HG03095 (cell line): ENCODE data around the gene MASP1.
"Not testable (repeated sequence)": the region's sequence is repeated elsewhere in the genome, so short reads cannot be mapped to it uniquely, and the experiment has no call there.

Source experiments
- ATAC-seq: cut with Tn5 transposase; IDR thresholded peaks from one replicate; pipeline ENCODE4 v1.9.1; 2021; ENCODE audit warnings: moderate library complexity; ENCODE audit not compliant: unreplicated experiment

Gene MASP1

DNA sequence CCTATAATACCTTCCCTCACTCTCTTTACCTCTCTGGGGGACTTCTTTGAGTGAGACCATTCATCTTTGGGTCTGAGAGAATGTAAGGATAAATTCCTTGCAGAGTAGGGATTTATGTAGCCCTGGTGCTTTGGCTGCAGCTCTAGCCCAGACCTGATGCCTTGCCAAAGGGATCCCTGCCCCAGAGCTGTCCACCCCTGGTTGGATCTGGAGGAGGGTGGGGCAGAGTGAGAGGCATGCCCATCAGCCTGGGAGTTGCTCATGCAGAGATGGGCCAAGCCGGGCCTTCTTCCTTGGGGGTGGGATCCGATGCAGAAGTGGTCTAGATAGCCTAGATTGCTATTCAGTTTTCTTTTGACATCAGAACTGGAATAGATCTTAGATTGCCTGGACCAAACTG is 62.8 kb downstream of the MASP1 start:
- no peak for ATAC-seq

- no peak for ATAC-seq
Measured at GRCh38 chr3:187227658-187228258, 63.8 kb downstream of the MASP1 start.

- no peak for ATAC-seq
Measured at GRCh38 chr3:187223799-187224198, 67.7 kb downstream of the MASP1 start.

DNA sequence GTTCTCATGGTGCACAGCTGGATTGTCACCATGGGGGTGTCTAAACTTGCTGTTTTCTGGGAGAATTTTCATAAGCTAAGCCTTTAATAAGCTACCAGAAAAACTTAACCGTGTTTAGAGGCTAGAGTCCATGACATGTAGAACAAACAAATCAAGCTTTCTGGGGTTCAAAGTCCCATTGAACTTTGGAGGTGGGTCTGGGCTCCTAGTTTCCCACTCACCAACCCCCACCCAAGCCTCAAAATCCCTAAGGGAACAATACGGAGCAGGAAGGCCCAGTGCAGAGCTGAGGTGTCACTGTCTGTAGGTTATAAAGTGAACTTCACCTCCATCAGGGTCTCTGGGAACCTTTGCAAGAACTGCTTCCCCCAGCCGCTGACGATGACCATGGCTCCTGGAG is 68.7 kb downstream of the MASP1 start:
- no peak for ATAC-seq

- ATAC-seq = no peak
Measured at GRCh38 chr3:187215460-187215859, 76.1 kb downstream of the MASP1 start.

- ATAC-seq = no peak
Measured at GRCh38 chr3:187213616-187214015, 77.9 kb downstream of the MASP1 start.

GRCh38 chr3:187212705-187213104 is 78.8 kb downstream of the MASP1 start:
- no peak for ATAC-seq

GRCh38 chr3:187212196-187212545 is 79.4 kb downstream of the MASP1 start:
- ATAC-seq = no peak

DNA sequence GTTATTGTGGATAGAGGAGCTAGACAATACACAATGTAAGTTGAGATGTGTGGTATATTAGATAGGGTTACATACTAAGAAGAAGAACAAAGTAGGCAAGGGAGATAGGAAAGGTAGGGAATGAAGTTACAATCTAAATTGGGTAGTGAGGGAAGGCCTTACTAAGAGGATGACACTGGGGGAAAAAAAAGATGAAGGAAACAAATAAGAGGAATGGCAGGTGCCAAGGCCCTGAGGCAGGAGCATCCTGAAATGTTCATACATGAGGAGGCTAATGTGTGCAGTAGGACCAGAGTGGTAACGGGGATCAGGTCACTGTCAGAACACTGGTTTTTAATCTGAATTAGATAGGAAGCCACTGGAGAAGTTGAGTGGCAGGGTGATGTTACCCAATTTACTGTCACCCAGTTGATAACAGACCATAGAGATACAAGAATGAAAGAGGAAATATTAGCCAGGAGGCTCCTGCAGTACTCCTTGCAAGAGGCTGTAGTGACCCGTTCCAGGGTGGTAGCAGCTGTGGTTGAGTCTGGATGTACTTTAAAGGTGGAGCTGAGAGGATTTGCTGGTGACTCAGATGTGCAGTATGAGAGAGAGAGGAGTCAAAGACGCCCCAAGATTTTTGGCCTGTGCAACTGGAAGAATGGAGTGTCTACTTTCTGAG is 79.9 kb downstream of the MASP1 start:
- ATAC-seq = no peak

DNA sequence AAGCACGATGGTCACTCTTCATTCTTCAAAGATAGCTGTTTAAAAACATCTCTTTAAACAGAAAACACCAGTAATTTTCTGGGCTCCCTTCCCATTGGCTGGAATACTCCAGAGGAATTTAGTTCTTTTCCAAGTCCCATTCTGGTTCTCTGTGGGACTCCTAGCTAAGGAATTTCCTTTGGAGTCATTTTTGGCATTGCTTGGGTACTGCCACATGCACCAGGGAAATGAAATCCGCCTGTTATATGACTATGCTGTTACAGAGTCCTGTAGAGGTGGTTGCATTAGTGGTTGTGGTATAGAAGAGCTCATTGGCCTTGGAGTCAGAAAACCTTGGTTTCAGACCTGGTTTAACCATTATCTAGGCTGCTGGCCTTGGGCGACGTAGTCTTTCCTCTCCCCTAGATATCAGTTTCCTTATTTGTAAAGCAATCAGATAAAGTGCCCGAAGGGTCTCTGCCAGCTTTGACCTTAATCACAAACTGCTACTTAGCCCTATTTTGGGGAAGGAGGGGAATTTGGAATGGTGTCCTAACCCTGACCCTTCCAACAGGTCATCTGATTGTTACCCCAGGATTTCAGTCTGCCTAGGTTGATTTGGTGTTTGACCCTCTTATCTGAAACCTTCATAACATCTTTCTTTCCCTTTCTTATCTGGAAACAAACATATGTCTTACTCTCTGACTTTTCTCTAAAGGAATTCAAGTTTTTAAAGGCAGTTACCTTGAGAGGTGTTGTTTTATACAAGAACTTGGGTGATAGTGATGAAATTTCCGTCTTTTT is 80.8 kb downstream of the MASP1 start:
- ATAC-seq = no peak

DNA sequence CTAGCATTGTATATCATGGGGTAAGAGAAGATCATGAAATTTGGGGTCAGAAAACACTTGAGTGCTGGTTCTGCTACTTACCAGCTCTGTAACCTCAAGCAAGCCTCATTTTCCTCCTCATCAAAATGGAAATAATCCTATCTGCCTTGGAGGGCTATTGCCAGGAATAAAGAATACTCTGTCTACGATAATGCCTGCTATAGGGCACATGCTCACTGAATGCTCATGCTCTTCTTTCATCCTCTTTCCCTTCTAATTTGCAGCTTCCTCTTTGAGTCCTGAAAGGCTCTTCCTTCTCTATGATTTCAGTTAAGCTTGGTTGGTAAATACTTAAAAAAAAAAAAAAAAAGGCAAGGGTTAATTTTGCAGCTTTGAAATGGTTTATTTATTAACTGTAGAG is 81.4 kb downstream of the MASP1 start:
- ATAC-seq = no peak

GRCh38 chr3:187209491-187209890 is 82.0 kb downstream of the MASP1 start:
- ATAC-seq = no peak

DNA sequence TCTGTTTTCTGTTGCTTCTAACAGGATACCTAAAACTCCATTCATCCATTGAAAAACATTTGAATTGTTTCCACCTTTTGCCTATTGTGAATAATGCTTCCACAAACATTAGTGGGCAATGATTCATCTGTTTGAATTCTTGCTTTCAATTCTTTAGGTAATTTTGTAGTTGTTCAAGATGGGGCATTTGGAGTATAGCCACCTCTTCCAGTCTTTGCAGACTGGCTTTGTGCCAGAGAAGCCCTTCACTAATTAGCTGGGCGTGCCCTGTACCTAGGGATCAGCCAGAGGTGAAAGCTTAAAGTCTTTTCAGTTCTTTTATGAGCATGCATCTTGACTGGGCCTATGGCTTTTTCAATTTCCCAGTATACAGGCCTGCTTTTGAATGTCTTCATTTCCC is 83.4 kb downstream of the MASP1 start:
- ATAC-seq = no peak

DNA sequence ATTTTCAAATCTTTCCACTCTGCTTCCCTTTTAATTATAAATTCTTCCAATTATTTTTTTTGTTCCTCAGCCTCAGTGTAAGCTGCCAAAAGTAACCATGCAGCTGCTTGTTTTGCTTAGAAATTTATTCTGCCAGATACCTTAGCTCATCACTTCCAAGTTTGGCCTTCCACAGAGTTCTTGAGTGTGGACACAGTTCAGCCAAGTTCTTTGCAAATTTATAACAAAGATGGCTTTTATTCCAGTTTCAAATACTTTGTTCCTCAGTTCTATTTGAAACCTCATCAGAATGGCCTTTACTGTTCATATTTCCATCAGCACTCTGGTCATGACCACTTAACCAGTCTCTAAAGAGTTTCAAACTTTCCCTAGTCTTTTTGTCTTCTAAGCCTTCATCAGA is 83.9 kb downstream of the MASP1 start:
- no peak for ATAC-seq

- no peak for ATAC-seq
Measured at GRCh38 chr3:187207062-187207461, 84.5 kb downstream of the MASP1 start.

DNA sequence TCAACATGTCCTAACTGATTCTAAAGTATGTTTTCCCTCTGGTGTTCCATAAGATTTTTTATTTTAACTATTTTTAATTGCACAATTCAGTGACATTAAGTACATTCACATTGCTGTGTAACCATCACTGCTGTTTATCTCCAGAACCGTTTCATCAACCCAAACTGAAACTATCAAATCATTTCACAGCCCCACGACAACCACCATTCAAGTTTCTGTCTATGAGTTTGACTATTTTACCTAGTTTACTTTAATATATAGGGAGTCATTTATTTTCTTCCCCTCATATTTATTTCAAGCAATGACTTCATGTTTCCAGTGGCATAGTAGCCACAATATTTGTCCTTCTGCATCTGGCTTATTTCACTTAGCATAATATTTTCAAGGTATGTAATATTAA is 85.9 kb downstream of the MASP1 start:
- ATAC-seq = no peak

- ATAC-seq = not testable (repeated sequence)
Measured at GRCh38 chr3:187199463-187200050, 92.0 kb downstream of the MASP1 start.

DNA sequence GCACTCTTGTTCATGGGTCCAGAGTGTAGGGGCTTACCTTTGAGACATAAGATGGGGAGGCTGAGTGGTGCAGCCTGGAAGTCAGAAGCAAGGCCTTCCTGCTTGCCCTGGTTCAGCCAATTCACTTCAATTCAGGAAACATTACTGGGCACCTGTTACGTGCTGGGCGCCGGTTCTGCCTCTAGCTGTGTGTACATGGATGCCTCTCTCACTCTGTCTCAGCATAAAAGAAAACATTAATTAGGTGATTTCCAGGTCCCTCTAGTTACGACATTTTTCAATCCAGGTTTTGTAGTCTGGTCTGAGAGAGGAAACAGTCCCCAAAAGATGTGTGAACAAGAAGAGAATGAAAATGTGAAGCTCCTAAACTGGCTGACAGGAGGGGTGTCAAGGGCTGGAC is 93.0 kb downstream of the MASP1 start:
- ATAC-seq = no peak

DNA sequence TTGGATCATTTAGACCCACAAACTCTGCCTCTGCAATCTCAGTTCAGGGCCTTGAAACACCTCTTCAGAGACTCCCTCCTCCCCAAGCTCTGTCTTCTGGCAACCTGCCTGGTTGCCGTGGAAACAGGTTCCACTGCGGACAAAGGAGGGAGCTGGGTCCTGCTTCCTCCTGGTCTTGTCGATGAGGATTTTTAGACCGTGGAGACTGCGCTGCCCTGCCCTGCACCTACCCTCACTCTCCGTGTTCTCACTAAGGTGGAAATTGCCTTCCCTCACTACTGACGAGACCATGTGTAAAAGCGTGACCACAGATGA is 94.2 kb downstream of the MASP1 start, which contains the start of gene RTP1:
TSS of gene RTP1 (plus strand) at position 152 of the 315 bp plus-strand sequence. CDS start at position 182, 30 bp downstream.
- no peak for ATAC-seq

- no peak for ATAC-seq
Measured at GRCh38 chr3:187196573-187197334, 94.8 kb downstream of the MASP1 start.

- ATAC-seq = no peak
Measured at GRCh38 chr3:187193181-187193580, 98.4 kb downstream of the MASP1 start.
